GM19043 (cell line): ENCODE measurements around the gene OR6S1.
"Not testable (repeated sequence)": the region's sequence is repeated elsewhere in the genome, so short reads cannot be mapped to it uniquely, and the experiment has no call there.

ENCODE experiments used
- ATAC-seq: cut with Tn5 transposase; IDR thresholded peaks from one replicate; pipeline ENCODE4 v1.9.1; 2021; ENCODE audit warnings: low read depth; ENCODE audit not compliant: unreplicated experiment

The OR6S1 gene

DNA sequence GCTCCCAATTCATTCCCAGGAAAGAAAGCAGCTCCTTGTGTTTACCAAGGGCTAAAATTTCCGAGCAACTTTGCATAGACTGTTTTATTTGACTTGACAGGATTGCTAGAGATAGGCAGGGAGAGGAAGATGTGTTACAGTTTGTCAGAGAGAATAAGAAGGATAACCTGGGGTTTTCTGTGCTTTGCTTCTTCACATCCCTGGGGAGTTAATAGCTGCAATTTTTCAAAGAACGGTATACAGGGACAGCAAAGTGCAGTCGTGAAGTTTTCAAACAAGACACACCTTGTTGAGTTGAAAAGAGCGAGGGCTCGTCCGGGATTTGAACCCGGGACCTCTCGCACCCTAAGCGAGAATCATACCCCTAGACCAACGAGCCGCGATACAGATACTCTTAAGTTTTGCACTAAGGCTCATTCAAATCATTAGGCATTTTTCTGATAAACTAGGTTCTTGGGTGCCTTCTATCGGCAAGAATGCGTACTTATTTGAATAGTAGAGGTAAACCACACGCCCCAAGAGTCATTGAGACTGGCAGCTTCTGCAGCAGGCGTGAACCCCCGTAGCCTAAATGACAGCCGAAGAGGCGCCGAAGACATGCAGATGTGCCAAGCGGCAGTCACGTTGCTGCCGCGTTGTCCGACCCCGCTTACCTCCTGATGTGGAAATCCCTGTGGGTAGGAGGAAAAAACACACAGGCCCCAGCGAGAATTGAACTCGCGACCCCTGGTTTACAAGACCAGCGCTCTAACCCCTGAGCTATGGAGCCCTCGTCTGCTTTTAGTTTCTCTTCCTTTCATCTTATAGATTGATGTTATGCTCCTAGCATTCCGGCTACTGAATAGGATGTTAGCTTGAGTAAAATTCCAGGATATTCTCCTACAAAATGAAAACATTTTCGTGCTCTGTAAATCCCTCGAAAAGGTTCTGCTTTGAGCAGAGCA lies 28.1 kb downstream of the OR6S1 start:
- peak; percentile 50 for ATAC-seq

DNA sequence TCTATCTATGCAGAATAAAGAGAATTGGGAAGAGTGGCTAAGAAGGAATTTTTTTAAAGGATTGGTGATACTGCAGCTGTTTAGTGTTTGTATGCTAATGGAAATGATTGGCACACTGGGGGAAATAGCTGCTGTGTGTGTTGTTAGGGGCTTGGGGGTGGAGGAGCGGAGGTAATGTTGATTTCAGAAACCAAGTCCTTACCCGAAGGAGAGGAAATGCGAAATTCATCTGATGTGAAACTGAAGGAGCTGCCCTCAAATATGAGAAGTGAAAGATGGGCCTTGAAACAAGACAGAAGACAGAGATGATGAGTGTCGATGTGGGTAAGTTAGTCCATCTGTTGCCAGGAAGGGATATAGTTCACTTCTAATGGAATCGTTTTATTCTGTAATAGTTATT lies 29.1 kb downstream of the OR6S1 start:
- no peak for ATAC-seq

DNA sequence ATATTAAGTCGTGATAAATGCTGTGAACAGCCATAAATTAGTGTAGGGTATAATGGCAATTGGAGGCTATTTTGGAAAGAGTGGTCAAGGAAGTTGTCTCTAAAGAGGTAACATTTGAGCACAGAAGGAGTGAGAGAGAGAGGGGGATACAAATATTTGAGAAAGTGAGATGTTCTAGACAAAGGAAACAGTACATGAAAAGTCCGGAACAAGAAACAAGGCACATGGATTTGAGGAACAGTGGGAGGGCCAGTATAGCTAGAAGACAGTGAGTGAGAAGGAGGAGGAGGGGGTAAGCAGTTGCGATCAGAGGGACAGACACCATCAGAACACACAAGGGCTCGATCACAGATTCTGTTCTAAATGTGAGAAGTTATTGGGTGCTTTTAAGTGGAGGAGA lies 30.2 kb downstream of the OR6S1 start:
- ATAC-seq: no peak

DNA sequence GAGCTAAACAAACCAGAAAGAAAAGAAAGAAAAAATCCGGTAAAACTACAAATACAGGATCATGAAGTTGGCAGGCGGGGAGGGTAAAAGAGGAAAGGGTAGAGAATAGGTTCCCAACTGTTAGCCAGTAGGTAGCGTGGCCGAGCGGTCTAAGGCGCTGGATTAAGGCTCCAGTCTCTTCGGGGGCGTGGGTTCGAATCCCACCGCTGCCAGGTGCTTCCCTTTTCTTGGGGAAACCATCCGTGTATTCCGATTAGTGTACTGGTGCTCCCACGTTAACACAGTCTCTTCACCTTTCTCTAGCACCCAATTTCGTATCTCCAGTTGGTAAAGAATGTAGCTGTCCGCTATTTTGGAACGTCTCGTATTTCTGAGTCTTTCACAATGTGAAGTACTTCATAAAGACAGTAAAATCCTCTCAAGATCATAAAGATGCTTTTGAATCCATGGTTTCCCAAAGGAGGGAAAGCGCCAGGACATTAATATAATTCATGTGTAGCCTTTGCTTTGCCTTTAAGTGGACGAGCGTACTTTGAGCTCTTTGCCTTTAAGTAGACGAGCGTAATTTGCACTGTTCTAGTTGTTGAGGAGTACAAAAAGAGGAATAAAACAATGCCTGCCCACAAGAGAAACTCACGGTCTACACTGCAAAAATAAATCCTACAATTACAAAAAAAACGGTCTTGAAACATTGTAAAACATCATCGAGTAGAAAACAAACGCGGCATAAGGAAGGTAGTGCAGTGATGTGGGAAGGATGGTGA lies 31.3 kb downstream of the OR6S1 start:
- ATAC-seq: no peak

DNA sequence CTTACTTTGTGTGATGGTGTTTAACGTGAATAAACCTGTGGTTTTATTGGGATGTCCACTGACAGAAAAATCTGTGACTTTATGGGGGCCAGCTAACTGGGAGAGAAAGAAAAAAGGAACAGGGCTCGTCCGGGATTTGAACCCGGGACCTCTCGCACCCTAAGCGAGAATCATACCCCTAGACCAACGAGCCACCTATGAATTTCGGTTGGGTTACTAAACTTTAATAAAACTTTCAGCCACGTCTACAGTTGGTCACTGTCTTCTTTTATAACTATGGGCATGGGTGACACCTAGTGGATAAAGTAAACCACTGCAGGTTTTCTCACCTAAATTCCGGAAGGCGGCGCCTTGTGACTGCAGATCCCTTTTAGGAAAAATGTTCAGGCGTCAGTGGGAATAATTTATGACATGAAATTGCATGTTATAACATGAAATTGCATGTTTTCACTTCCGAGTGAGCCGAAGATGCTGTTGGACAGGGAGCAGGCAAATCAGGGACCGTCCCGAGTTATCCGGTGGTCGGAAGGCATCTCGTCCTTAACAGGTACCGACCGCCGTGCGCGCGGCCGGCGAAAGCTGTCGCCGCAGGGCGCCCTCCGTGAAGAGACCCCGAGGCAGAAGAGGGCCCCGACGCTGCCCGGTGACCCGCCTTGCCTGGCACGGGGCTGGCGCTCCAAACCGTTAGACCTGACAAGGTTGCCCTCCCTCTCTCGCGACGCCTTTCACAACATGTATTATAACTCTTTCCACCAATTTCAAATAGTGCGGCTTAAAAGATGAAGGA lies 32.1 kb downstream of the OR6S1 start:
- ATAC-seq: no peak

DNA sequence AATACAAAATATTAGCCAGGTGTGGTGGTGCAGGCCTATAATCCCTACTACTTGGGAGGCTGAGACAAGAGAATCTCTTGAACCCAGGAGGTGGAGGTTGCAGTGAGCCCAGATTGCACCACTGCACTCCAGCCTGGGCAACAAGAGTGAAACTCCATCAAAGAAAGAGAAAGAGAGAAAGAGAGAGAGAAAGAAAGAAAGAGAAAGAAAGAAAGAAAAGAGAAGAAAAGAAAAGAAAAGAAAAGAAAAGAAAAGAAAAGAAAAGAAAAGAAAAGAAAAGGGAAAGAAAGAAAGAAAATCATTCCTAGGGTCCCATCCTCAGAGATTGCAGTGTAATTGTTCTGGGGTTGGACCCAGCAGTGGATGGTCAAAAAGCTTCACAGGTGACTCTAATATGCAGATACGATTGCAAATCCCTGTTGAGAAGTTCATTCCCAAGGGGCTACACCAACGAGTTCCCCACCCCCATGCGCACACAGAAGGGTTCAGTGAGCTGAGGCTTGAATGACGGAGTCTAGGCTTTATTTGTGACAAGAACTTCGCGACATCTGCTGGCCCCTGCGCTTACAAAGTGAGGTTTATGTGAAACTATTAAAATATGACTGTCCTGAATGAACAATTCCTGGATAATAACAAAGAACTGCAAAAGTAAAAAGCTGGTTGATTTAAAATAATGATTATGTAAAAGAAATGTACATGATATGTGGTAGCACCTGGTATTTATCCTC lies 32.9 kb downstream of the OR6S1 start:
- ATAC-seq: no peak

DNA sequence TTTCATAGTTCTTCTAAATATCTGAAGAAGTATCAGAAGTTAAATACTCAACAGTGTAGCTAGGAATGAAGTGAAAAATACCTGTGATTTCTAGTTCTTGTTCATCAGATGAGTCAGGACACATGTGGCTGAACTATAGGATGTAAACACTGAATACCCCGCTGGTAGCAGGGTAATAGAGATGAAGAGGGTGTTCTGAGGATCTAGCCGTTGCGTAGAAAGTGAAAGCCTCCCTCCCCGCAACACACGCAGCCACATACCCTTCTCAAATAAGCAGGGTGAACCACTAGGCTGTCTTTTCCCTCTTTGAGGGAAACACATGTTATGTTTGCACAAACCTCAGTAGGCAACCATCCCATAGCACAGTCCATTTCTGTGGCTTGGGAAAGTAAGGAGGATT lies 33.9 kb downstream of the OR6S1 start:
- ATAC-seq: no peak

DNA sequence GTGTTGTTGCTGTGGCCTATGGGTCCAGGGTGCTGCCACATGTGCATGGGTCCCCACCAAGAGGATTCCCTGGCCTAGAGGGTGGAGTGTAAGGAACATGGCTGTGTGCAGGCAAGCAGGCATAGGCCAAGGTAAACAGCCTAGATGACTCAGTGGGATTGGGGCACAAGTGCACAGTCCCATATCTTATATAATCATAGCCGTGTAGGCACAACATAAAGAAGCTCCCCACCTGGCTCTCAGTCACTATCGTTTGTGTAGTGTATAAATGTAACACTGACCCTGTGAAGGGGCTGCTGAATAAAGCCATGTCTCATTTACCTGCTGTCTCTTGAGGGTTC lies 34.6 kb downstream of the OR6S1 start:
- no peak for ATAC-seq

DNA sequence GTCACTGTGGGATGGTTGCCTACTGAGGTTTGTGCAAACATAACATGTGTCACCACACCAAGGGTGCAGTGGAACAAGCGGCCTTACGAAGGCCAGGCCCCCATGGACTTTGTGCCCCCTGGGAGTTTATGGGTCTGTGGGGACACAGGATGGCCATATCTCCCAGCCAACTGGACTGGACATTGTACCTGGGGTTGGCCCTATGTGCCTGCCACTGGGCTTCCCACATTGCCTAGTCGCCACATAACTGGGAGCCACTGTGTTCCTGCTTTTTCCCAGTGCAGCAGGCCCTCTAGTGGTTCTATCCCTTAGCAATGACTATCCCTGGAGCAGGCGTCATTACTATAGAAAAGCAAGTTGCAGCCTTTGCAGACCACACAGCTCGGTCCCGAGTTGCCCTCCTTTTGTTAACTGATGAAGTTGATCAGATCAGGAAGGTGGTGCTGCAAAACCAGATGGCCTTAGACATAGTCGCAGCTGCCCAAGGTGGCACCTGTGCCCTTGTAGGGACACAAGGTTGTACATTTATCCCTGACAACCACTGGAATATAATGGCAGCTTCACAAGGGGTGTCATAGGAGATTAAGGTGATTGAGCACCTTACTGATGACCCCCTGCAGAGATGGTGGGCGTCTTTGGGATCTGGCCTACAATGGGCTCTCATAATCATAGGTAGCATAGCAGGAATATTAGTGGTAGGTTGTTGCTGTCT lies 35.1 kb downstream of the OR6S1 start:
- ATAC-seq: no peak

DNA sequence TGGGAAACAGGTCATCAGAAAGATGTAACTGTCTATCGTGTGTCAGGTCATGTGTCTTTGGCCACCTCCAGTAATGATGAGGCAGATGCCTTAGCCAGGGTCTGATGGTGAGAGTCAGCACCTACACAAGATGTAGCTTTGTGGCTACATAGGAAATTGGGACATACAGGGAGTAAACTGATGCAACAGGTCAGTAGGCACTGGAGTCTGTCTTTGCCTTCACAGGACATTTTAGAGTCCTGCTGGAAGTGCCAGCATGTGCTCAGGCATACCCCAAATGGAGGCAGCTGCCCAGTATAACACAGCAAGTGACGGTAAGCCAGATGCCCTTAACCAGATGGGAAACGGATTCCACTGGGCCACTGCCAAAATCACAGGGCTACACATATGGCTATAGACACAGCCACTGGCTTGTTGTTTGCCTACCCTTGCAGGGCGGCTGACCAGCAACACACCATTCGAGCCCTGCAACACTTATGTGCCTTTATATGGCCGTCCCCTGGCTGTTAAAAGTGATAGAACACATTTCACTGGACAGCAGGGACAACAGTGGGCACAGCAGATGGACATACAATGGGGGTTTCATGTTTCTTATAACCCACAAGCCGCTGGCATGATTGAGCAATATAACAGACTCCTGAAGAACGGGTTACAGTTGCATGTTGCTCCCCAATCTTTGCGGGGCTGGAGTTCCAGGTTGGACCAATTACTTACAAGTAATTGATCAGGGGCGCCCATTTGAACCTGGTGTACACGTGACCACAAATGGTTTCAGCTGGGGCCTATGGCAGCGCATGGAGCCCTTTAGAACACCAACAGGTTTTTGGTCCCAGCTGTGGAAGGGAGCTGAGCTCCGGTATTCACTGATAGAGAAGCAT lies 37.4 kb downstream of the OR6S1 start:
- no peak for ATAC-seq

DNA sequence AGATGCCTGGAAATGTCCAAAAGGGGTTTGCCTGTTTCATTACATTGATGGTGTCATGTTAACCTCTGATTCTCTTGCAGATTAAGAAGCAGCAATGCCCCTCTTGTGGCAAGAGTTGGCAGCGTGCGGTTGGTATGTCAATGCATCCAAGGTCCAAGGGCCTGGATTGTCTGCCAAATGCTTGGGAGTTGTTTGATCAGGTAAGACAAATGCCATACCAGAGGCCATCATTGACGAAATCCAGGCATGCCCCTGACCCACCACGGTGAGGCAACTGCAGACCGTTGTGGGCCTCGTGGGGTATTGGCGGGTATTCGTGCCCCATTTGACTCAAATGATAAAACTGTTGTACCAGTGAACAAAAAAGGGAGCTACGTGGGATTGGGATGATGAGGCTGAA lies 38.9 kb downstream of the OR6S1 start:
- ATAC-seq: no peak

DNA sequence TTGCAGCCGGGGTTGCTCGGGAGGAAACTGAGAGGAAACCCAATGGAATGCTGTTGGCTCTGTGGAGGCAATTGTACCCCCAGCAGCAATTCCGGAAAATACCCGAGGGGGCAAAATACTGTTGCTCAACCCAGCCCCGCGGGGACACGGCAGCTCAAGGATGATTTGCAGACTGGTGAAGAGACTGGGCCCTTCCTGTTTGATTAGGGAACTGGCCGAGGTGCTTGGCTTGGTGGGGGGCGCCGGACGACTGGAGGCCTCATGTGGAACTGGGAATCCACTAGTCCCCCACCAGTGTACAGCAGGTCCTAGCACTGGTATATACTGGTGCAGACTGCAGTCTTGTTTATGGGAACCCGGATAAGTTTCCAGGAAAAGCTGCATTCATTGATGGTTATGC lies 40.0 kb downstream of the OR6S1 start:
- no peak for ATAC-seq

DNA sequence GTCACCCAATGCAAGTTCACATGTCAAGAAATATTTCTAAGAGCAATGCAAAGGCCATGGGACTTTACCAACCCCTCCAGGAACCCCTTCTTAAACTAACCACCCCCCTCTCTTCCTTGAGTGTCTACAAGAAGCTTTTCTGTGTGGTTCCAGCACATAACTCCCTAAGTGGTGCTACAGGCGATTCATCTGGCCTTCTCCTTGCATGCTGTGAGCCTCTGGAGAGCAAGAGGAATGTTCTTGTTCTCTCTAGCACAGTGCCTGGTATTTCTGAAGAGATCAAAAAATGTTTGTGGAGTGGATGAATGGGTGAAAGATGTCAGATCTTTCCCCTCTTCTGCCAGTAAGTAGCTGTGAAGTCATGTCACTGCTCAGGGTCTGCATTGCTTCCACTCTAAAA lies 44.4 kb downstream of the OR6S1 start:
- no peak for ATAC-seq

DNA sequence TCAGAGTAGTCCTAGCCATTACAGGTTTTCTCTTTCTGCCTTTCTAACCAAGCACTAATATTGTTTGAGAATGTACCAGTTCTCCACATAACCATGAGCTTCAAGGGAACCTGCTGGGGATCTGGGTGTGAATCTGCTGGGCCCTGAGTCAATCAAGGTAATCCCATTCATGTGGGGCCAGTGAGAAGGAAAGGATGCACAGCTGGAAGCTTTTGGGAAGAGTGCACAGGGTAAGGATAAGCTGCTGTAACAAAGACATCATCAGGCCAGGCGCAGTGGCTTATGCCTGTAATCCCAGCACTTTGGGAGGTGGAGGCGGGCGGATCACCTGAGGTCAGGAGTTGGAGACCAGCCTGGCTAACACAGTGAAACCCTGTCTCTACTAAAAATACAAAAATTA lies 45.8 kb downstream of the OR6S1 start:
- ATAC-seq: not testable (repeated sequence)

DNA sequence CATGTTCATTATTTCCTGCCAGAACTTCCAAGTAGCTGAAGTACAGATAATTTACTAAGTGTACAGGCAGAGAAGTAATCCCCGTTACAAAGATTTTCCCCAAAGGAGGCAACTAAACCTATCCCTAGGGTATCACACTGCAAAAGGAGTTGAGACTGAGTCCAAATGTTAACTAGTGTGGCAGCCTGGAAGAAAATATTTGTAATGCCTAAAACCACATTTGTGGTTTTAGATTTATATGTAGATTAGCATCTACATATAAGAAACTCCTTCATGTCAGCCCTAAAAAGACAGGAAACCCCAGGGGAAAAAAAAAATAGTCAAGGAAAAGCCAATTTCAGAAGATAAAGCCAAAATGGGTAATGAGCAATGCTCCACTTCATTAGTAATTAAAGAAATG lies 48.9 kb downstream of the OR6S1 start:
- ATAC-seq: no peak

DNA sequence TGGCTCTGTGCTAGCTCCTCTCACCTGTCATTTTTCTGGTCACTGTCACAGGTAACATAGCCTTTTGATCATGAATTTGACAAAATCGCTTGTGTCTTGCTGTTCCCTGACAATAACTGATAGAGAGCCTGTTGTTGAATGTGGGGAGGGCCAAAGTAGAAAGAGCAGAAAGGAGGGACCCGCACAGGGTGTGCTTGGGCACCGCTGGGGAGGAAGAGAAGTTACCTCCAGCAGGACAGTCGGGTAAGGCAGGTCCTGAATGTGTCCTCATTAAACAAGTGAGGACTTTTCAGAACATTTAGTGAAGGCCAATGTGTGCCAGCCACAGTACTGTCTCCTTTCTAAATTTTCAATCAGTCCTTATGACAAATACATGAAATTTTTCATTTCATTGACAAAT lies 50.3 kb downstream of the OR6S1 start, which contains the start of gene RNASE12:
Gene RNASE12 (minus strand): TSS at position 142 of the 400 bp plus-strand sequence. CDS start 653 bp downstream, outside the sequence.
- no peak for ATAC-seq
